HG03457 (cell line): Measurements from ENCODE around the gene PLCH1.
"Not testable (repeated sequence)": the region's sequence is repeated elsewhere in the genome, so short reads cannot be mapped to it uniquely, and the experiment has no call there.

Experiments used
- ATAC-seq: cut with Tn5 transposase; IDR thresholded peaks from one replicate; pipeline ENCODE4 v1.9.1; 2021; ENCODE audit warnings: moderate number of reproducible peaks; ENCODE audit not compliant: unreplicated experiment

The PLCH1 gene

GRCh38 chr3:155651489-155652218 lies 93.2 kb downstream of the PLCH1 start:
- ATAC-seq, result no peak

GRCh38 chr3:155648013-155648591 lies 96.8 kb downstream of the PLCH1 start:
- no peak for ATAC-seq

GRCh38 chr3:155647206-155647605 lies 97.7 kb downstream of the PLCH1 start:
- ATAC-seq, result no peak

- no peak for ATAC-seq
Measured at GRCh38 chr3:155646669-155647068, 98.2 kb downstream of the PLCH1 start.

GRCh38 chr3:155646128-155646527 lies 98.7 kb downstream of the PLCH1 start:
- no peak for ATAC-seq

- no peak for ATAC-seq
Measured at GRCh38 chr3:155643581-155644165, 101.2 kb downstream of the PLCH1 start.

GRCh38 chr3:155641956-155642355 lies 102.9 kb downstream of the PLCH1 start:
- ATAC-seq, result no peak

- no peak for ATAC-seq
Measured at GRCh38 chr3:155640098-155640497, 104.8 kb downstream of the PLCH1 start.

GRCh38 chr3:155639462-155640055 lies 105.3 kb downstream of the PLCH1 start:
- no peak for ATAC-seq

- ATAC-seq, result not testable (repeated sequence)
Measured at GRCh38 chr3:155638461-155638860, 106.4 kb downstream of the PLCH1 start.

GRCh38 chr3:155637567-155637966 lies 107.3 kb downstream of the PLCH1 start:
- ATAC-seq, result no peak

- no peak for ATAC-seq
Measured at GRCh38 chr3:155635056-155635455, 109.8 kb downstream of the PLCH1 start.

GRCh38 chr3:155634121-155634719 lies 110.7 kb downstream of the PLCH1 start:
- ATAC-seq, result no peak

- ATAC-seq, result no peak
Measured at GRCh38 chr3:155631323-155632019, 113.4 kb downstream of the PLCH1 start.

GRCh38 chr3:155629556-155629955 lies 115.3 kb downstream of the PLCH1 start:
- ATAC-seq, result no peak

GRCh38 chr3:155629056-155629455 lies 115.8 kb downstream of the PLCH1 start:
- no peak for ATAC-seq

GRCh38 chr3:155622647-155623046 lies 122.2 kb downstream of the PLCH1 start:
- not testable (repeated sequence) for ATAC-seq

- ATAC-seq, result not testable (repeated sequence)
Measured at GRCh38 chr3:155620552-155620951, 124.3 kb downstream of the PLCH1 start.

- no peak for ATAC-seq
Measured at GRCh38 chr3:155619118-155619915, 125.6 kb downstream of the PLCH1 start.

GRCh38 chr3:155618543-155618942 lies 126.3 kb downstream of the PLCH1 start:
- ATAC-seq, result no peak
